ENCODE measurements around the gene ADAM22. TPM values are rescaled to one million over a fixed set of nuclear protein-coding genes. Genes with fewer than 3 reads are reported as not detected.

ADAM22 gene
- total and polyA plus RNA-seq, 2 experiments from 2014 or later = 1.1 to 5.8 TPM

DNA sequence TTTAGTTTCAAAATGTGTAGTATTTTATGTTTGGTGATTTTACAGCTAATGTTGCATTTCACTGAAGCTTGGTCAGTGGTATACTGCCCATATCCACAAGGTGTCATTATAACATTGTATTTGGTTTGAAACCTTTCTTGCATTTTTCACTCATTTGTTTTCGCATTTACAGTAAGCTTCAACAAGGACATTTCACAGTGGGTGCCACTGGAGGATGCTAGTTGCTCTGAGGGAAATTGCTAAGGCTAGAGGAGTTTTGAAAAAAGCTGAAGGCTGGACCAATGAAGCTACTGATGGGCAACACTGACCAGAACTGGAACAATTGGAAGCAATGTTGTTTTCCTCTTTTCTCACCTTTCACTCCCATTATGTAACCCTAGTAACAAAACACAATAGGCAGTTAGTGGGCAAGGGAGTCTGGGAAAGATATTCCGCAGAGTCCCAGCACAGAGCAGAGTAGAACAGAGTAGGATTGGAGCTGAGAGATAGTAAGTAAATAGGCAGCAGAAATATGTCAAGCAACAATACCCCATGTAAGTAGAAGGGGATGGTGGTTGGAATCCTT is 309.4 kb downstream of the ADAM22 start:
- DNase-seq (ENCODE audit: low read depth in 1 of 2, low spot score in 1 of 2) = peak; percentile 54 to 81
- Histone ChIP-seq H3K36me3 (no peaks in the 10 kb centered on the region), H3K27ac (no peak overlapping the region), H3K4me3 (no peak overlapping the region), H3K9me3 (ENCODE audit: low read depth) (no peaks in the 10 kb centered on the region), H3K4me1 (ENCODE audit: low read depth) (no peaks in the 10 kb centered on the region), H3K27me3 (no peaks in the 10 kb centered on the region)
- TF ChIP-seq, protein P1, sequence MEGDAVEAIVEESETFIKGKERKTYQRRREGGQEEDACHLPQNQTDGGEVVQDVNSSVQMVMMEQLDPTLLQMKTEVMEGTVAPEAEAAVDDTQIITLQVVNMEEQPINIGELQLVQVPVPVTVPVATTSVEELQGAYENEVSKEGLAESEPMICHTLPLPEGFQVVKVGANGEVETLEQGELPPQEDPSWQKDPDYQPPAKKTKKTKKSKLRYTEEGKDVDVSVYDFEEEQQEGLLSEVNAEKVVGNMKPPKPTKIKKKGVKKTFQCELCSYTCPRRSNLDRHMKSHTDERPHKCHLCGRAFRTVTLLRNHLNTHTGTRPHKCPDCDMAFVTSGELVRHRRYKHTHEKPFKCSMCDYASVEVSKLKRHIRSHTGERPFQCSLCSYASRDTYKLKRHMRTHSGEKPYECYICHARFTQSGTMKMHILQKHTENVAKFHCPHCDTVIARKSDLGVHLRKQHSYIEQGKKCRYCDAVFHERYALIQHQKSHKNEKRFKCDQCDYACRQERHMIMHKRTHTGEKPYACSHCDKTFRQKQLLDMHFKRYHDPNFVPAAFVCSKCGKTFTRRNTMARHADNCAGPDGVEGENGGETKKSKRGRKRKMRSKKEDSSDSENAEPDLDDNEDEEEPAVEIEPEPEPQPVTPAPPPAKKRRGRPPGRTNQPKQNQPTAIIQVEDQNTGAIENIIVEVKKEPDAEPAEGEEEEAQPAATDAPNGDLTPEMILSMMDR (IDR thresholded peaks at IDR 0.05; ENCODE audit: low read depth, low read length) = peak; percentile 86

DNA sequence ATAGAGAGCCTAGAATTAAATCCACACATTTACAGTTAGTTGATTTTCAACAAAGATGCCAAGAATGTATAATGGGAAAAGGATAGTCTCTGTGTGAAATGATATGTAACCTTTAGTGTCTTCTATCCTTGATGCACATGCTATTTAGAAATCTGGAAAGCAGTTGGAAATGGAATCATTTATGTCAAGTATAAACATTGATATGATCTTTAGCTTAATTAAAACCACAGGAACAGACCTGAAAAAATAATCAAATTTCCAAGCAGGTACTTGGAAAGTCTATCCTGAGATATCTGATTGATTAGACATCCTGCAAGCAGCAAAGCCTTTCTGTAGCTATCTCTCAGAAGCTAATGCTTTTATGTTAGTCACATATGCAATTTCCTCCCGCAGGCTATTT is 310.2 kb downstream of the ADAM22 start:
- no peaks in the 10 kb centered on the region for H3K9me3 ChIP-seq (ENCODE audit: low read depth)
- no peaks in the 10 kb centered on the region for H3K4me1 ChIP-seq (ENCODE audit: low read depth)
- no peaks in the 10 kb centered on the region for H3K27me3 ChIP-seq
- H3K4me3 ChIP-seq = no peak overlapping the region
- TF ChIP-seq, protein P1 (IDR thresholded peaks at IDR 0.05; ENCODE audit: low read depth, low read length) = no peak
- H3K36me3 ChIP-seq = no peaks in the 10 kb centered on the region
- DNase-seq (ENCODE audit: low read depth in 1 of 2, low spot score in 1 of 2) = no peak
- no peak overlapping the region for H3K27ac ChIP-seq

Other genes with a start within 250 kb of the ADAM22 start
- gene SLC25A40, start 57.9 kb upstream of the ADAM22 start, total RNA-seq = 7.1 and 26.1 TPM in 2 replicates
- gene SLC25A40, start 57.9 kb upstream of the ADAM22 start, polyA plus RNA-seq = 8.1 and 21.4 TPM in 2 replicates
- gene DBF4, start 57.8 kb upstream of the ADAM22 start, total RNA-seq = 16.2 and 29.4 TPM in 2 replicates
- gene DBF4, start 57.8 kb upstream of the ADAM22 start, polyA plus RNA-seq = 18.1 and 31.0 TPM in 2 replicates